ENCODE data around the gene SIGLEC1. TPM values are rescaled to one million over a fixed set of nuclear protein-coding genes. Genes with fewer than 3 reads are reported as not detected.

SIGLEC1 gene
- total RNA-seq, 1 donor from 2014 or later = 2.2 TPM

DNA sequence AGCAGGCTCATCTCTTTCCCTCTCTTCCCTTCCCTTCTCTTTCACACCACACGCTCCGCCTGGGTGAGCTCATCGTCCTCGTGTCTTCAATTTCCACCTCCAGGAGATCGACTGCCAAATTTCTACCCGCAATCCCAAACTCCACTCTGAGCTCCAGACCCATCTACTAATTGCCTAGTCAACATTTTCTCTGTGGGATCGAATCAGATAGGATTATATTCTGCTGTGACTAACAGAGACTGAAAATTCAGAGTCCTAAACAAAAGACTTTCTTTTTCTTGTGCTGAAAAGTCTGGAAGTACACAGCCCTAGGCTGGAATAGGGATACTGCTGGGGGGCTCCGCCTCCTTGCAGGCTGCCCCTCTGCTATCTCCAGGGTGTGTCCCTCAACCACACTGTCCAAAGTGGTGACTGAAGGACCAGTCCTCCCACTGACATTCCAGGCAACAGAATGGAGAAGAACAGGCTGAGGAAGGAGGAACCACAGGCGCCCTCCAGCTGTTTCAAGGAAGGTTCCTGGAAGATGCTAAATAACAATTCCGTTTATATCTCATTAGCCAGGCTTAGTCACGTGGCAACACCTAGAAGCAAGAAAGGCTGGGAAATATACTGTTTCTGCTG, 15.1 kb upstream of the SIGLEC1 start:
- peak; percentile 65 for DNase-seq

DNA sequence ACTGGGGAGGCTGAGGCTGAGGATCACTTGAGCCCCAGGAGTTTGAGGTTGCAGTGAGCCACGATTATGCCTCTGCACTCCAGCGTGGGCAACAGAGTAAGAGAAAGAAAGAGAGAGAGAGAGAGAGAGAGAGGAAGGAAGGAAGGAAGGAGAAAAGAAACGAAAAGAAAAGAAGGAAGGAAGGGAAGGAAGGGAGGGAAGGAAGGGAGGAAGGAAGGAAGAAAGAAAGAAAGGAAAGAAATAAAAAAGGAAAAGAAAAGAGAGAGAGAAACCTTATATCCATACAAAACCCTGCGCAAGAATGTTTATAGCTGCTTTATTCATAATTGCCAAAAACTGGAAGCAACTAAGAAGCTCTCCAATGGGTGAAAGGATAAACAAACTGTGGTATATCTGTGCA, 12.0 kb upstream of the SIGLEC1 start:
- no peak for DNase-seq

DNA sequence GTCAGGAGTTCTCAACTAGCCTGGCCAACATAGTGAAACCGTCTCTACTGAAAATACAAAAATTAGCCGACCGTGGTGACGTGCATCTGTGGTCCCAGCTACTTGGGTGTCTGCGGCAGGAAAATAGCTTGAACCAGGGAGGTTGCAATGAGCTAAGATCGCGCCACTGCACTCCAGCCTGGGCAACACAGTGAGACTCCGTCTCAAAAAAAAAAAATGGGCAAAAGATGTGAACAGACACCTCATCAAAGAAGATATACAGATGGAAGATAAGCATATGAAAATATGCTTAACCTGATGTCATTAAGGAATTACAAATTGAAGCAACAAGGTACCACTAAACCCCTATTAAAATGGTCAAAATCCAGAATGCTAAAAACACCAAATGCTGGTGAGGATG, 10.9 kb upstream of the SIGLEC1 start:
- DNase-seq = no peak

DNA sequence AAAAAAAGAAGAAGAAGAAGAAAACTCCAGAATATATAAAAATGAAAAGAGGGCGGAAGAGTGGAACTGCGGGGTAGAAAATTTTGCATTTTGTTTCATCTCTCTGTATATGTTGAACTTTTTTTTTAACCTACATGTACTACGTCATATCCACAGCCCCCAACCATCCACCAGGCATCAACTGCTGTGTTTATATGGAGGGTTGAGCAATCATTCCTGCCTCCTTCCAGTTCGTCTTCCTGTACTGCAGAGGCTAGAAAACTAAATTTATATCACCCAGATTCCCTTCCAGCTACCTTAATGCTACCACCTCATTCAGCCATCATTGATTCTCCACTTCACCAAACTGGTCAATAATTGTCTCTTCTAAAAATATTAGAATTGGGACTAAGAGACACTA, 9.5 kb upstream of the SIGLEC1 start:
- DNase-seq = no peak

DNA sequence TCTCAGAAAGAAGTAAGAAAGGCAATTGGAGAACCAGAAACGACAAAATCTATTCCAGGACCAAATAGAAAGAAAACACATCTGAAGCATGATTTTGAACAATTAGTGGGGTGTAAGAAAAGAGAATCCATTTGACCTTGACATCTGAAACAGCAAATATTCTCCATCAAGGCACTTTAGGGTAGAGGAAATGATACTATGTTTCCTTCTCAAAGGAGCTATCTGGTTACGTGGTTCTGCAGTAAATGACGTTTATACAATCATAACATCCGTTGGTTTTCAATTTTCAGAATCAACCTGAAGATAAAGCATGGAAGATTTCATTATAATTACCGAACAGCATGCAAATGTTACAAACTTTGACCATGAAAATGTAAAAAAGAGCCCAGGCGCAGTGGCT, 8.2 kb upstream of the SIGLEC1 start:
- no peak for DNase-seq

DNA sequence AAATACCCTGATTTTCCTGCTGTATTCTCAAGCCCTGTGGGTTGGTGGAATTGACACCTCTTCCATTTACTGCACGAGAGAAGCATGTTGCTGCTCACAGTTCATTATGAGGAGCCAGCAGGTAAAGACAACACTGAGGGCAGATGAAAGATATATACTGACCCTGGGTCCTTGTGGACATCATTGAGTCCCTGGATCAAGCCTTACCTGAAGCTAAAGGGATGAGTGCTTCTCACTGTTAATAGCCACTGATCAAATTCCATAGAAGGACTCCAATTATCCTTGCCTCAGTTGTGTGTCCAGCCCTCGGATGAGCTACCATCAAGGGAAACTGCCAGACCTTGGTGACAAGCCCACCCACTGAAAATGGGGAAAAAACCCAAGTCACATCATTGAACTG, 7.7 kb upstream of the SIGLEC1 start:
- DNase-seq = no peak

DNA sequence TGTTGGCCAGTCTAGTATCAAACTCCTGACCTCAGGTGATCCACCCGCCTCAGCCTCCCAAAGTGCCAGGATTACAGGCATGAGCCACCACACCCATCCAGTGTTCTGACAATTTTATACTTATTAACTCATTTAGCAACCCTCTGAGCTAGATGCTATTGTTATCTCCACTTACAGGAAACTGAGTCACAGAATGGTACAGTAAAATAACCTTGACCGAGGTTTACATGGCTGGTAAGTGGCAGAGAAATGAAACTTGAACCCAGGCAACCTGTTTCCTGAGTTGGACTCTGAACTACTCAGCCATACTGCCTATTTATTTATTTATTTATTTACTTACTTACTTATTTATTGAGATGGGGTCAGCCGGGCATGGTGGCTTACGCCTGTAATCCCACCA, 6.6 kb upstream of the SIGLEC1 start:
- DNase-seq = no peak

DNA sequence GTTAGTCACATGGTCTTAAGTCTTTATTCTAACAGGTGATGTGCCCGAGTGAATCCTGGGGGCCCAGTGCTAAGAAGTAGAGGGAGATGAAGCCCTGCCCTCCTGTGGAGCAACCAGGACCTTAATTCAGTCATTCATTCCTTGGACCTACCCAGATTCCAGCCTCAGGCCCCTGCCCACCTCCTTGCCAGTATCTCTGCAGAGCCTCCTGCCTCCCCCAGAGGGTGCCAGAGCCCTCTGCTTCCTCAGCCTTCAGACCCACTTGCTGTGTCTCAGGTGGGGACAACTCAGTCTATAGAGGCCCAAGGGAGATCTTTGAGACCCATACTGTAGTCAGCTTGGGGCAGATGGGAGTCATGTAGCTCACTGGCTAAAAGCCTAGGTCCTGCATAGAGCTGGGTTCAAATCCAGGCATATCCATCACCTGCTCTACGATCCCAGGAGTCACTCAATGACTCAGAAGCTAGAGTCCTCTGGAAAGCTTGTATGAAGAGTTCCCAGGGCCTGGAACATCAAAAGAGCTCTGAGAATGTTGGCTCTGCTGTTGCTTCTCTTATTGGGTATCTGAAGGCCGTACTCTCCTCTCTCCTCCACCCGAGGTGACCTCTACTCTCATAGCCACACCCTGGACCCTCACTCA, 3.9 kb upstream of the SIGLEC1 start:
- DNase-seq = peak; percentile 70

DNA sequence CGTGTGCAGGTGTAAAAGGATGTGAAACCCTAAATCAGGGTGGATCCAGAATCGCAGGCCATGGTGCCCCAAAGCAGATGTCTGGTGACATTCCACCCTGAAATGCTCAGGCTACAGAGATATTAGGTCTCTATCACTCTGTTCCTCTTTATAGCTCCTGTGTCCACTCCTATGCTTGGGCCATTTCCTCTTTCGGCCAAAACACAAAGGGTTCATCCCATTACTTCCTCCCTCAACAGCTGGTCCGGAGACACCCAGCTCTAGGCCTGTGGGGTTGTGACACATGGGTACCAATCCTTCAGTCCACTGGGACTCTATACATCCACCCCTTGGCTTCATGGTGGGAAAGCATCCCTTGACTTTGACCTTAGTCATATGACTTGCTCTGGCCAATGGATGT, 1.7 kb upstream of the SIGLEC1 start:
- no peak for DNase-seq

DNA sequence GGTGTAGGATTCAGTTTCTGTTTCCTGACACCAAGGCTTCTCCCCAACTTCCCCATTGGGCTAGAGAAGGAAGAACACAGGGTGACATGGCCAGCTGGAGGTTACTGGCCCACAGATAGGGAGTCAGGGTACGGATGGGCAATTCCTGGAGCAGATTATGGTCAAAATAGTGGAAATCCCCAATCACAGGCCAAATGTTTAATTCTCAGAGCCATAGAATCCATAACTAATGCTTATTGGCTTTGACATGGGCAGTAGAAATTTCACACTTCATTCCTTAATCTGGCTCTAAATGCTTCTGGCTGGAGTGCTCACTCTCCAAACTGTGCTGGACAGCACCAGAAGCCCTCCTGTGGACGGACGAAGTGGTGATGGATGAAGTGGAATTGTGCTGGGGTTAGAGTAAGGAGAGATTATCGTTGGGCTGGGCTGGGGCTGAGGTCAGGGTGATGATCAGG, 887 bp downstream of the SIGLEC1 start:
- no peak for DNase-seq

DNA sequence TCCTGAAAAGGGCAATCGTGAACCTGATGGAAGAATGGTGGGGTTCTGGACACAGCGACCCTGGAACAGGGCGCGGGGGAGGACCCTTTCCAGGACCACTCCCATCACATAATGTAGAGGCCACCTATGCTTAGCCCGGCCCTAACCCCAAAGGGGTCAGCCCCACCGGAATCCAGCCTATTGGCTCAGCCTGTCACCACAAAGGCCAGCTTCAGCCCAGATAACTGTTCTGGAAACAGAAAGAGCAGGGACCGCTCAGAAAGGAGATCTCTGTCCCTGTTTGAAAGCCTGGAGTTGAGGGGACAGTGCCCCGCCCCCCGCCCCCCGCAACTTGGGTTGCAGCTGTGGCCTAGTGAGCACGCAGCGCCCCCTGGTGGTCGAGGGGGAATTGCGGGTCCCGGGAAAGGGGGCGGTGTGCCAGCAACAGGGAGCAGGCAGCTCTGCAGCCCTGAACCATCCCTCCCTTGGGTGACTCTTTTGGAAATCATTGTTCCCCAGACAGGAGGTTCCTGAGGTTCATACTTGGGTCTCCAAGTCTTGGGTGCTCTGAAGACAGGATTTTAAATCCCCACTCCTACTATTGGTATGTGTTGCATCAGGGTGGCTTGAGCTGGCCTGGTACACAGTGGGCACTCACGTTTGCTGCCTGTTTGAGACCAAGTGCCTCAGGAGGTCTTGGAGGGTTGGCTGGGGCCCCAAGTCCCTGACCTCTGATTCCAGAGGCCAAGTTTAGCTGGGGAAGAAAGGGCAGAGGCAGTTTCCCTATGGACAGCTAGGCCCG, 1.5 kb downstream of the SIGLEC1 start:
- DNase-seq = peak; percentile 86

DNA sequence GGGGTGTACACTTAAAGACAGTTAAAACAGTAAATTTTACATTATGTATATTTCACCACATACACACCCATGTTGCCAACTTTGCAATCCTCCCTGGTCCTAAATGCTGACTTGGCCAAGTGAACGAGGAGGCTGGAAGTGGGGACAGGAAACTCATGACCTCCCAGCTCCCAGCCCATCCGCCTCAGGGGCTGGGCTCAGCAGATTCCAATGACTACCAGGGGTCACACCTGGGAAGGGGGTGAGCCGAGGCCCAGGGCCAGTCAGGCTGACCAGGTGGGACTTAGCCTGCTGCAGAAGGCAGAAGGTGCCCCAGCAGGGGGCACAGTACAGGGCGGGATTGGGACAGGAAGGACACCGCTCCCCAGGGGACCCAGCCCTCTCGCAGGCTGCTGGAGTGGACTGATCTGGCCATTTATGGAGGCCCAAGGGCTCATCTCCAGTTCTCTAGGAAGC, 2.4 kb downstream of the SIGLEC1 start:
- no peak for DNase-seq

DNA sequence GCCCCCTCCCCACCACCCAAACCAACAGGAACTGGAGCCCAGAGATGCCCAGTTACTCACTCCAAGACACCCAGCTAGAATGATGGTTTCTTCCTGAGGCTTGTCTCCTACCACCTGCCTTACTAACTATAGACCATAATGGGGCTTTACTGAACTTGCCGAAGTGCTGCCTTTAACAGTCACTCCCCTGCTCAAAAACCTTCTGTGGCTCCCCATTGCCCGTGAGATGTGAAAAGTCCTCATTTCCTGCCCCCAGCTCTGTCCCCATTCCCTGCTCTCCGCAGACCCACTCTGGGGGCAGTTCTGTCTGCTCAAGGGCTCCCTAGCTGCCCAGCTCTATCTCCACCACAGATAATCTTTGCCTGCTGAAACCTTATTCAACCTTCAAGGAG, 4.9 kb downstream of the SIGLEC1 start:
- DNase-seq = no peak

DNA sequence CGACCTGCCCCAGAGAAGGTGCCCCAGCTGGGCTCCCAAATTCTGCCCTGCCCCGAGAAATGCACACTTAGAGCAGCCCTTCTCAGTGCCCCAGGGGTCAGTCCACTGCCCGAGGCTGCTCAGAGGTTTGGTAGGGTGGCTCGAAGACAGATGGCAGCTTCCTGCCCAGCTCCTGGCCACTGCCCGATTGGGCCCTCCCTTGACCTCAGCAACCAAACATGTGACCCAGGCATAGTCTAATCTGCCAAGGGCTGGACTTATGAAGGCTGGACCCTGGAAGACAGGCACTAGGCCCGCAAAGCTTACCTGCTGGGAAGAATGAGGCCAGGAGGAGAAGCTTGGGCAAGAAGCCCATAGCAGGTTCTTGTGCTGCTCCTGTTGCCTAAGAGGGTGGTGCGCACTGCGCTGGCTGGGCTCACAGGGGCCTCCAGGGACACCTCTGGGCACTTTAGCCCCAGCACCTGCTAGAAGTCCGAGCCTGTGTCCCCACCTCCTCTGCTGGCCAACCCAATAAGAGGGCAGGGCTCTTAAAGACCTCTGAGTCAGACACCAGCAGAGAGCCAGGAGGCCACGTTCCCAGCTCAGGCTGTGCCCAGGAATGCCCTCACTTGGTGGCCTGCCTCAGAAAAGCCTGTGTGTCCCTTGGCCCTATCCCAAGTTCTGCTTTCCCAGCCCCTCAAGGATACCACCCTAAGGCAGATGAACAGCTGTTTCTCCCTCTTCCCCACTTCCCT, 5.5 kb downstream of the SIGLEC1 start:
- peak; percentile 62 for DNase-seq

DNA sequence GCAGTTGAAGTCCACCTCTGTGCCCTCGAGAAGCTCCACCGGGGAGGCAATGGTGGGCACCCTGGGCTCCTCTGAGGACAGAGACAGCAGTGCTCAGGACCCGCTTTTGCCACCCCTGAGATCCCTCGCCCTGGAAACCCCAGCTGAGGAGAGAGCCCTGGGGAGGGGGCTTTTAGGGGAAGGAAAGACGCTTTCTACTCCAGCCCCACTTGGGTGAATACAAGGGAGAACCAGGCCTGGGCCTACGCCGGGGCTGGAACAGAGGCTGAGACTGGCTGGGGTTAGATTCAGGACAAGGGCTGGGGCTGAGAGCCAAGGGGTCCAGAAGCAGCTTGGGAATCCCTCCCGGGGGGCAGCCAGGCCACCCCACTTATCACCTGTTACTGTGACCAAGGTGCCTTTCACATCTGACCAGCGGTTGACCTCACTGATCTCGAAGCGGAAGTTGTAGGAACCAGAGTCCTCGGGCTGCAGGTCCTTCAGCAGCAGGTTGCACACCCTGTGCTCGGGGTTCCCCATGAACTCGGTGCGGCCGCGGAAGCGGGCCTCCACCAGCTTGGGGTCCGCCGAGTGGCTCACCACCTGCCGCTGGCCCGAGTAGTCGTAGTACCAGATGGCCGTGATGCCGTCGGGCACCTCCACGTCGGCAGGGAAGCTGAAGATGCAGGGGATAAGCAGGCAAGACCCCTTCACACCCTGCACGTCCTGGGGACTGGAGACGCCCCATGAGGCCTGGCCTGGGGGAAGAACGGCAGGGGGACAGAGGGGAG, 6.2 kb downstream of the SIGLEC1 start:
- DNase-seq = no peak

DNA sequence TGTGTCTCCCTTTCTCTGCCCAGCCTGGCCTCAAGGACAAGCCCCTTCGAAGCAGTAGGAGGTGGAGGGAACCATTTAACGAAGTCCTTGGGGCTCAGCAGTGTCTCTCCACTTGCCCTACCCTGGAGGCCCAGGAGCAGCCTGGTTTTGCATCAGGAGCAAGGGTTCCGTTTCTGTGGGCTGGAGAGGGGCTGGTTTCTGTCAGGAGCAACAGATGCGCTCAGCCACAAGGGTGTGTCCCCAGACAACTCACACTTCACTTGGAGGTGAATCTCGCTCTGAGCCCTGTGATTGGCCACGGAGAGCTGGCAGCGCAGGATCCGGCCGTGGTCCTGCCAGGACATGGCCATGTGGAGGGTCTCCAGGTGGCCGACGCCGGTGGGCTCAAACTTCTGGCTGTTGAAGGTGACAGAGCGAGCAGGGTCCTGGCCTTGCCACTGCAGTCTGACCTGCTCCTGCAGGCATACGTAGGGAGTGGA, 6.9 kb downstream of the SIGLEC1 start:
- DNase-seq = no peak

DNA sequence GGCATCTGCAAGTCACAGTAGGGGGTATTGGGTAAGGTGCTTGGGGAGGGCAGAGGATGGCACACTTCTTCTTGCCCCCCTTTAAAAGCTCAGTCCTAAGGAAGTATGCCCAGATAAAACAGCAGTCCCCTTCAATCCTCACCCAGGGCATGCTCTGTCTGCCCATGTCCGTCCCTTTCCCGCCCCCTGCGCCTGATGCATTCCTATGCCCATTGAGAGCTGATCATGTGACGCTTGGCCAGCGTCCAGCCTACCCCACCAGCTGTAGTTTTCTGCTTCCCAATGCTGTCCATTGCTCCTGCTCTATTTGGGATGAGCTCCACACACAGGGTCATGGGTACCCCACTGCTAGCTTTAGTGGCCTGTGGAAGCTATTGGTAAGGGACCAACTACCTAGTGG, 8.3 kb downstream of the SIGLEC1 start:
- DNase-seq = peak; percentile 91

DNA sequence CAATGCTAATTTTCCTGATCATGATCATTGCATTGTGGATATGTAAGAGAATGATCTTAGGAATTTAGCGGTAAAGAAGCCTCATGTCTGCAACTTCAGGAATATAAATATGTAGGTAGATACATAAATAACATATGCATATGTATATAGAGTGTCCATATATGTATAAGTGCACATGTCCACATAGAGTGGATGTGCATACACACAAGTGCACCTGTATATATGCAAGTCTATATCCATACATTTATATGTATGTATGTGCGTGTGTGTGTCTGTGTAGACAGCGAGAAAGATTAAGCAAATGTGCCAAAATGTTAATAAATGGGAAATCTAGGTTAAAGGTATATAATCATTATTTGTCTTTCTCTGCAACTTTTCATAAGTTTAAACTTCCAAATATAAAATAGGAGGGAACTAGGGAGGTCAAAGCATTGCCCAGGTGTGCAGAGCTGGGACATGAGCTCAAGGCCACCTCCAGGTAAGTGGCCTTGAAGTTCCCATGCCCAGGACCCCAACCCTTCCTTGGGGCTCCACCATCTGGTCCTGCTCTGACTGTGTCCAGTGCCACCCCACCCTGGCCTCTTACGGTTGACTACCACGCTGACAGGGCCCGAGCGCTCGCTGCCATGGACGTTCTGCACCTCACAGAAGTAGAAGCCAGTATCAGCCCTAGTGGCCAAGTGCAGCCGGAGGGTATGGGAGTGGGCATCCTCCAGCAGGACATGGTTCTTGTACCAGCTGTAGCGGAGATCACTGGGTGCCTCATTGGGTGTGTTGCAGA, 9.6 kb downstream of the SIGLEC1 start:
- DNase-seq = no peak

DNA sequence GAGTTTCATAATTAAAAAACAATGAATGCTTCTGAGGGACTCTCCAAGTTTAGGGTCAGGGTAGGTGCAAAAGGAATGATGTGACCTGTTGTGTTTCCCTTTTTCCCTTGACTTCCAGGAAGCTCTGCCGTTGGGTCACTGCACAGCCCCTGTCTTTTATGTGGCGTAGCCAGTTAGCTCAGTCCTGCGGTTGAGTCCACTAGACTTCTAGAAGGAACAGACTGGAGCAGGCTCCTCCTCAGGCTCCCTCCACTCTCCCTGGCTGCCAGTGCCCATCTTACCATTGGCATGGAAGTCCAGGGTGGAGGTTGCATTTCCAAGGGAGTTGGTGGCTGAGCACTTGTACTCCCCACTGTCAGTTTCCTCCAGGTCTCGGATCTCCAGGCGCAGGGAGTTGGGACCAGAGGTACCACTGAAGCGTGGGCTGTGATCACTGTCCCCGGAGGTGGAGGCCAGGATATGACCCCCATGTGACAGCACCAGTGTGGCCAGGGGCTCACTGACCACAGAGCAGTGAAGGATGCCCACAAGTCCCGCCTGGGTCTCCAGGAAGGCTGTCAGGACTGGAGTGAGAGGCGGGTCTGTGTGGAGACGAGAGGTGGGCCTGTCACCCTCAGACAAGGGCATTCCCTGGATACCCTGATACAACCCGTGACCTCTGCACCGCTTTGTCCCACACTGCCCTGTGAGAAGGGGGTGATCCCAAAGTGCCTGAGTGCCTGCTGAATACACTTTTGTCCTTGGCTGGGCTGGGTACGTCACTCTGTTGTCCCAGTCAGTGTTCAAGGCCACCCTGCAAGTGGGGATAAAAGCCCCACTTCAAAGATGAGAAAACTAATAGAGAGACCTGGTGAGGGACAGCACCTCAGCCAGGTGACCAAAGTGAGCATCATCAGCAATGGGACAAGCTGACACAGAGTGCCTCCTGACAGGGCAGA, 11.1 kb downstream of the SIGLEC1 start:
- DNase-seq = no peak

DNA sequence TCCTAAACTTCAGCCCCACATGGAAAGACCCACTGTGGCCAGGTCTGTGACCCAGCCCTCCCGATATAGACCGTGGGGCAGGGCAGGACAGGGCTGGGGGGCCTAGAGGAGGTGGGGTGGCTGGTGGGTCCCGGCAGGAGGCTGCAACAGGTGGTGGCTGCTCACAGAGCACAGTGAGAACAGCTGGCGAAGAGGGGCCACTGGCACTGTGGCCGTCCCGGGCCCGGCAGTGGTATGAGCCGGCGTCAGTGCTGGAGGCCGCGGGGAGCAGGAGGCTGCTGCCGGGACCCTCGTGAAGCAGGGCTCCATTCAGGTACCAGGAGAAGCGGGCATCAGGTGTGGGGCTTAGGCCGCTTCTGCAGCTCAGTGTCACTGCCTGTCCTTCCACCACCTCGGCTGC, 13.4 kb downstream of the SIGLEC1 start:
- peak; percentile 70 for DNase-seq
